ENCODE data around the gene SUN5.
"Not testable (repeated sequence)": the region's sequence is repeated elsewhere in the genome, so short reads cannot be mapped to it uniquely, and the experiment has no call there.

The SUN5 gene

DNA sequence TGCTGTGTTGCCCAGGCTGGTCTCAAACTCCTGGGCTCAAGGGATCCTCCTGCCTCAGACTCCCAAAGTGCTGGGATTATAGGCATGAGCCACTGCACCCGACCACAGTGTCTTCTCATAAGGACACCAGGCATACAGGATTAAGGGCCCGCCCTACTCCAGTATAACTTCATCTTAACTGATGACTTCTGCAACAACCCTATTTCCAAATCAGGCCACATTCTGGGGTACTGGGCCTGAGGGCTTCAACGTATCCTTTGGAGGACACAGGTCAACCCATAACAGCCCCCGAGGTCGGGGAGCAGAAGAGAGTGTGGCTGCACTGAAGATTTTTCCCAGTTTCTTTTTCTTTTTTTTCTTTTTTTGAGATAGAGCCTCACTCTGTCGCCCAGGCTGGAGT, 39.7 kb downstream of the SUN5 start:
- in situ Hi-C loops (cut with HindIII; ENCODE audit: low sequenced_read_pairs), result no loop called here
- no peak for DNase-seq (ENCODE audit: low read depth)
- TF ChIP-seq CTCF (IDR thresholded peaks at IDR 0.05; ENCODE audit: low read depth, low read length, missing control alignments), result no peak
- no peak overlapping the region for H3K4me3 ChIP-seq (ENCODE audit: low read depth, low read length)

DNA sequence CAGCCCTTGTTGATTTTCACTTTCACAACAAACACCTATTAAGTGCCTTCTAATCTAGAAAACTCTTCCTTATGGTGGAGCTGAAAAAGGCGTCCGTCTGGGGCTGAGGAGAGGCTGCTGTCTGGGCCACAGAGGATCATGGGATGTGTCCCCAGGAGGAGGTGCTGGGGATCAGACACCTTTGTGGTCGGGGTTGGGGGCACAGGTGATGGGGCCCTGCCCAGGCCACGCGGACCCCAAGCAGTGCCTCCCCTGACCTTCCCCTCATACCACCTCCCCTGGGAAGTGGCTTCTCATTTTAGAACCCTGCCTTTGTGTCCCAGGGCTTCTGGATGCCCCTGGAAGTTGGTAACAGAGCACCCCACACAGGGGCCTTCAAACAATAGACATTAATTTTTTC, 41.1 kb downstream of the SUN5 start:
- TF ChIP-seq CTCF (IDR thresholded peaks at IDR 0.05; ENCODE audit: low read depth, low read length, missing control alignments), result no peak
- DNase-seq (ENCODE audit: low read depth), result no peak
- no peak overlapping the region for H3K4me3 ChIP-seq (ENCODE audit: low read depth, low read length)
- in situ Hi-C loops (cut with HindIII; ENCODE audit: low sequenced_read_pairs), result no loop called here

DNA sequence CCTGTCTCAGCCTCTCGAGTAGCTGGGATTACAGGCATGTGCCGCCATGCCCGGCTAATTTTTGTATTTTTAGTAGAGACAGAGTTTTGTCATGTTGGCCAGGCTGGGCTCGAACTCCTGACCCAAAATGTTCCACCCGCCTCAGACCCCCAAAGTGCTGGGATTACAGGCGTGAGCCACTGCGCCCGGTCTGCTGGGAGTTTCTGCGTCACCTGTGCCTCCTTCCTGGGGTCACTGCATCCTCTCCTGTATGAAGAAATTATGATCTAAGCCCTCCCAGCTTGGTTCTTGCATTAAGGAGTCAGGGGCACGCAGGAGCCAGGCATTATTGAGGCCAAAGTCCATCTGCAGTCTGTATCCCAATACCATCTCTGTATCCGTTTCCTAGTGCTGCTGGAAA, 41.6 kb downstream of the SUN5 start:
- in situ Hi-C loops (cut with HindIII; ENCODE audit: low sequenced_read_pairs); H3K4me3 ChIP-seq (ENCODE audit: low read depth, low read length); DNase-seq (ENCODE audit: low read depth): not testable (repeated sequence)

DNA sequence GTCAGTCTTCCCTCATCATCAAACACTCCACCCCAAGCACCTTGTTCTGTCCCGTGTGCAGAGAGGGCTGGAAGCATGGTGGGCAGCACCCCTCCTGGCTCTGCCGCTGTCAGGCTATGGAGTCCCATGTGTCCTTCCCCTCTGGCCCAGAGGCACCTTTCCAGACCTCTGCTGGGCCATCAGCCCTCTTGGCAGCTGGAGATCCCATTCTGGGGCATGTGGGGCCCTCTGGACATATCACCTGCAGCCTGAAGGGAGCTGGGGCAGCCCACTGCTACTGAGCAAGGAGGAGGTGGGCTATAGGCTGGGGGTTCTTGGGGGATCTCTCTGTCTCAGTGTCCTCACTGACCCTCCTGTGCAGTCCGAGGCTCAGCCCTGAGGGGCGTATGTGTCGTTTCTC, 42.2 kb downstream of the SUN5 start:
- H3K4me3 ChIP-seq (ENCODE audit: low read depth, low read length), result no peak overlapping the region
- TF ChIP-seq CTCF (IDR thresholded peaks at IDR 0.05; ENCODE audit: low read depth, low read length, missing control alignments), result no peak
- in situ Hi-C loops (cut with HindIII; ENCODE audit: low sequenced_read_pairs), result no loop called here
- DNase-seq (ENCODE audit: low read depth), result no peak

DNA sequence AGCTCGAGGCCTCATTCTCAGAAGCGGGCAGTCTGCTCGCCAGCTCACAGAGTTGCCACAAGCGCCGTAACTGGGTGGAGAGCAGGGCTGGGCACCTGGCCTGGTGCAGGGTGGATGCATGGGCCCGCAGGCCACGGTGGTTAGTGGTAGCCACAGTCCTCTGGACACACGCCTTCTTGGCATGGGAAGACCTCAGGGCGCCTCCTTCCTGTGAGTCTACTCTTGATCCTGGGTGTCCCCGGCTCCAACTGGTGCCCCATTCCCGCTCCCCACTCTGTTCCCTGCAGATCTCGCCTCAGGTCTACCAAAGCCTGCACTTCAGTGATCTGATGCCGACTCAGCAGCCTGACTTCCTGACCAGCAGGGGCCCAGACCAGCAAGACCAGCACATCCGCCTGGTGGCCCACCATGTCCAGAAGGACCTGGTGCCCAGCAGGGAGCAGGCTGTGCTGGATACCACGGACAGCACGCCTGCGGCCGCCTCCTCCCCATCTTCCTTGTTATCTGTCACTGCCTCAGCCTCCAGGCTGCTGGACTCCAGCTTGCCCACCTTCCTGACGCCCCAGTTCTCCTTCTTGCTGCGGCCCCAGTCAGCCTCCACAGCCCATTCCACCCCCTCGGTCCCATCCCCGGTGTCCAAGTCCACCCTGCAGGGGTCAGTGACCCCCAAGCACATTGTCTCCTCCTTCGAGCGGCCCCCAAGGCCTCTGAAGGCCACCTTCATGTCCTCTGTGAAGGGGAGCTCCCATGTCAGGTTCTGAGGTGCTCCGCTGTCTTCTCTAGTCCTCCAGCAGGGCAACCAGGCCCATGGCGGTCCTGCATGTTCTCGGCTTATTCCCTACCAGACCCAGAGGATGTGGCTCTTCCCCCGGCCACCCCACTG, 43.1 kb downstream of the SUN5 start:
- H3K4me3 ChIP-seq (ENCODE audit: low read depth, low read length), result no peak overlapping the region
- in situ Hi-C loops (cut with HindIII; ENCODE audit: low sequenced_read_pairs), result no loop called here
- no peak for DNase-seq (ENCODE audit: low read depth)
- TF ChIP-seq CTCF (IDR thresholded peaks at IDR 0.05; ENCODE audit: low read depth, low read length, missing control alignments), result no peak

DNA sequence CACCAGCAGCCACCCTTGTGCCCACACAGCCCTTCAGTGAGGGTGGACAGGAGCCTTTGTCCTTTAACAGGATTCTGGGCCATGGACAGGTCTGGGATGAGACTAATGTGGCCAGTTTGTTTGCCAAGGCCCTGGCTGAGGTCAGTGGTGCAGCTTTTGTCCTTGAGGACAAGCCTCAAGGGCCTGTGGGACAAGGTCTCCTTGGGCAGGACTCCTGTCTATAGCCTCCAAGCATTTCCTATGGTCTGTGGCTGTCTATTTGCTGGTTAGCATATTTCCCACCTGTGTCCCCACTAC, 44.1 kb downstream of the SUN5 start:
- DNase-seq (ENCODE audit: low read depth), result no peak
- in situ Hi-C loops (cut with HindIII; ENCODE audit: low sequenced_read_pairs), result no loop called here
- H3K4me3 ChIP-seq (ENCODE audit: low read depth, low read length), result no peak overlapping the region
- TF ChIP-seq CTCF (IDR thresholded peaks at IDR 0.05; ENCODE audit: low read depth, low read length, missing control alignments), result no peak

GRCh38 chr20:32959351-32960221, 44.6 kb downstream of the SUN5 start:
- in situ Hi-C loops (cut with HindIII; ENCODE audit: low sequenced_read_pairs), result no loop called here
- H3K4me3 ChIP-seq (ENCODE audit: low read depth, low read length), result no peak overlapping the region
- no peak for TF ChIP-seq CTCF (IDR thresholded peaks at IDR 0.05; ENCODE audit: low read depth, low read length, missing control alignments)
- no peak for DNase-seq (ENCODE audit: low read depth)
